GM23338 (cell line): ENCODE measurements around the gene YOD1. TPM values are rescaled to one million over a fixed set of nuclear protein-coding genes. Genes with fewer than 3 reads are reported as not detected.

Experiments used
- ATAC-seq: fragments of 200-7000 bp; cut with Tn5 transposase; 3 replicates; pipeline ENCODE4 v1.9.1; 2020
- DNase-seq: peaks from one replicate; pipeline ENCODE4 v3.0.0-alpha.2; 2015; ENCODE audit warnings: low spot score
- H2AFZ ChIP-seq: fragments of 200-600 bp; sonication (generic); 2 replicates; pipeline ENCODE4 v1.8.0; 2016; ENCODE audit warnings: antibody characterized with exemption, mild to moderate bottlenecking, moderate library complexity
- H3F3A ChIP-seq: fragments of 200-600 bp; sonication (generic); replicated peaks from 2 replicates; pipeline ENCODE4 v1.8.0; 2017; ENCODE audit warnings: antibody characterized with exemption, mixed run types, low read depth
- H3K27ac ChIP-seq: fragments of 200-600 bp; sonication (generic); 2 replicates; pipeline ENCODE4 v1.6.1; 2016; ENCODE audit warnings: low read depth
- H3K27me3 ChIP-seq: fragments of 200-600 bp; sonication (generic); 2 replicates; pipeline ENCODE4 v1.8.0; 2016; ENCODE audit warnings: mild to moderate bottlenecking, mixed run types, moderate library complexity; ENCODE audit not compliant: insufficient read depth
- H3K36me3 ChIP-seq: fragments of 200-600 bp; sonication (generic); 2 replicates; pipeline ENCODE4 v1.8.0; 2016; ENCODE audit warnings: mild to moderate bottlenecking; ENCODE audit not compliant: insufficient read depth
- H3K4me1 ChIP-seq: fragments of 200-600 bp; sonication (generic); 2 replicates; pipeline ENCODE4 v1.8.0; 2016; ENCODE audit warnings: mild to moderate bottlenecking, moderate library complexity; ENCODE audit not compliant: insufficient read depth
- H3K4me2 ChIP-seq: fragments of 200-600 bp; sonication (generic); 2 replicates; pipeline ENCODE4 v1.7.1; 2017; ENCODE audit warnings: mixed run types
- H3K4me3 ChIP-seq: fragments of 200-600 bp; sonication (generic); 2 replicates; pipeline ENCODE4 v1.6.1; 2016; ENCODE audit warnings: mixed run types
- H3K79me2 ChIP-seq: fragments of 200-600 bp; sonication (generic); replicated peaks from 2 replicates; pipeline ENCODE4 v1.8.0; 2017; ENCODE audit warnings: mild to moderate bottlenecking; ENCODE audit not compliant: insufficient read depth
- H3K9me2 ChIP-seq: fragments of 200-600 bp; sonication (generic); 2 replicates; pipeline ENCODE4 v1.8.0; 2017; ENCODE audit not compliant: insufficient read depth
- H4K20me1 ChIP-seq: fragments of 200-600 bp; sonication (generic); replicated peaks from 2 replicates; pipeline ENCODE4 v1.8.0; 2017; ENCODE audit warnings: mild to moderate bottlenecking; ENCODE audit not compliant: insufficient read depth
- H3K27ac Mint-ChIP-seq: 2 replicates; pipeline ENCODE4 v1.8.0; 2020; ENCODE audit warnings: inconsistent platforms, mild to moderate bottlenecking, moderate library complexity, mixed read lengths
- H3K27me3 Mint-ChIP-seq: 3 replicates; pipeline ENCODE4 v1.8.0; 2022; ENCODE audit warnings: low read depth, mild to moderate bottlenecking, moderate library complexity, mixed read lengths, inconsistent platforms; ENCODE audit not compliant: insufficient read depth, poor library complexity
- H3K36me3 Mint-ChIP-seq: 3 replicates; pipeline ENCODE4 v1.8.0; 2021; ENCODE audit warnings: low read depth, mild to moderate bottlenecking, inconsistent platforms, moderate library complexity, mixed read lengths
- H3K4me1 Mint-ChIP-seq: 3 replicates; pipeline ENCODE4 v1.8.0; 2020; ENCODE audit warnings: mild to moderate bottlenecking, inconsistent platforms, mixed read lengths
- H3K4me3 Mint-ChIP-seq: 3 replicates; pipeline ENCODE4 v1.8.0; 2021; ENCODE audit warnings: moderate library complexity, mild to moderate bottlenecking, inconsistent platforms, mixed read lengths
- H3K9me3 Mint-ChIP-seq: 3 replicates; pipeline ENCODE4 v1.8.0; 2020; ENCODE audit warnings: moderate library complexity, mild to moderate bottlenecking, inconsistent platforms, mixed read lengths
- CREB1 ChIP-seq: fragments of 250-450 bp; sonication (Bioruptor Pico); IDR thresholded peaks from 2 replicates; pipeline ENCODE4 v1.5.0; 2020; ENCODE audit warnings: low read depth, mild to moderate bottlenecking, moderate library complexity
- CTCF ChIP-seq, 2 experiments: fragments of 200-600 bp in 1 of 2; sonication (generic) in 1 of 2; conservative IDR thresholded peaks; 2 replicates each; pipeline versions ENCODE4 v1.5.1 to v1.6.1; 2016 to 2017; ENCODE audit warnings: antibody characterized with exemption in 2 of 2, low read depth in 2 of 2, mild to moderate bottlenecking in 2 of 2, moderate library complexity in 1 of 2
- ETS1 ChIP-seq: IDR thresholded peaks from 2 replicates; pipeline ENCODE4 v1.6.1; 2016; ENCODE audit warnings: antibody characterized with exemption
- EZH2 ChIP-seq: fragments of 200-600 bp; sonication (generic); IDR thresholded peaks from one replicate; pipeline ENCODE4 v1.8.0; 2017; ENCODE audit warnings: antibody characterized with exemption, mild to moderate bottlenecking, low read depth; ENCODE audit not compliant: unreplicated experiment
- EZH2phosphoT487 ChIP-seq: fragments of 200-600 bp; sonication (generic); IDR thresholded peaks from one replicate; pipeline ENCODE4 v1.8.1; 2018; ENCODE audit warnings: antibody characterized with exemption; ENCODE audit not compliant: unreplicated experiment
- JUNB ChIP-seq: IDR thresholded peaks from one replicate; pipeline ENCODE4 v1.6.1; 2016; ENCODE audit warnings: antibody characterized with exemption; ENCODE audit not compliant: unreplicated experiment
- NANOG ChIP-seq: IDR thresholded peaks from 2 replicates; pipeline ENCODE4 v1.6.1; 2016; ENCODE audit warnings: antibody characterized with exemption, borderline replicate concordance
- POLR2AphosphoS5 ChIP-seq: IDR thresholded peaks from 2 replicates; pipeline ENCODE4 v1.6.1; 2016; ENCODE audit warnings: antibody characterized with exemption, low read depth
- STAT1 ChIP-seq: IDR thresholded peaks from one replicate; pipeline ENCODE4 v1.6.1; 2016; ENCODE audit warnings: antibody characterized with exemption; ENCODE audit not compliant: unreplicated experiment
- ZNF114 ChIP-seq: fragments of 250-450 bp; sonication (Bioruptor Pico); IDR thresholded peaks from 2 replicates; pipeline ENCODE4 v1.5.0; 2020; ENCODE audit warnings: mild to moderate bottlenecking, moderate library complexity
- ZNF331 ChIP-seq: fragments of 250-450 bp; sonication (Bioruptor Pico); IDR thresholded peaks from 2 replicates; pipeline ENCODE4 v1.5.0; 2020; ENCODE audit warnings: low read depth, mild to moderate bottlenecking, moderate library complexity
- ZNF462 ChIP-seq: fragments of 250-450 bp; sonication (Bioruptor Pico); IDR thresholded peaks from 2 replicates; pipeline ENCODE4 v1.5.0; 2020; ENCODE audit warnings: mild to moderate bottlenecking, moderate library complexity
- polyA plus RNA-seq: library from polyadenylated mRNA; unstranded; fragments of >200 nt; fragmentation: Nextera tagmentation; extraction: Ambion mirVana; gene quantifications from 2 replicates; pipeline ENCODE4 v1.2.1, GENCODE V29; 2016
- total RNA-seq: library from RNA; depleted of rRNA; stranded (reverse); fragments of >200 nt; shearing (Covaris generic); gene quantifications from 2 replicates; pipeline ENCODE4 v1.2.3, GENCODE V29; 2014
- TF ChIP-seq, protein P1 (sequence below): IDR thresholded peaks from one replicate; pipeline ENCODE4 v1.6.1; 2018; ENCODE audit warnings: antibody characterized with exemption; ENCODE audit not compliant: unreplicated experiment

The YOD1 gene
- total and polyA plus RNA-seq, 2 experiments from 2014 or later = 4.6 to 21.9 TPM

DNA sequence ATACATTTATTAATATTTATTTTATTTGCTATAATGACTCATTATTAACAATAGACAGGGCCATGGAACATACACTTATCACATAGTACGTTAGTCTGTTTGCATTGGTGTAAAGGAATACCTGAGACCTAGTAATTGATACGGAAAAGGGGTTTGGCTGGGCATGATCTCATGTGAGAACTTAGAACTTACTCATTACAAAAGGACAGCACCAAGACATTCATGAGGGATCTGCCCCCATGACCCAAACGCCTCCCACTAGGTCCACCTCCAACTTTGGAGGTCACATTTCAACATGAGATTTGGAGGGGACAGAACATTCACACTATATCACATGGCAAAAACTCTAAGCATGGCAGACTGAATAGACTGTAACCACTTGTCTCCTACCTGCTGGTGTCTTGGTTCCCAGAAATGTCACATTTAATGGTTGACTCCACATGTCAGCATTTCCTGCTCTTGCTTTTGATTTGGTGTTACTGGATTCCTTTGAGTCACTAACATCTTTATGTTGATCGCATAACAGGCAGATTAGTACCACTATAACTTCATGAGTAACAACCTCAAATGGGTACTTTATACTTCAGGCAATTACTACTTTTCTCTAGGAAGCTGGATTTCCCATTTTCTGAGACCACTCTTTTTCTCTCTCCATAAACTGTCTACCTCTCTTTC lies 15.0 kb downstream of the YOD1 start (continued):
- TF ChIP-seq EZH2phosphoT487 (no peak), STAT1 (no peak)

GRCh38 chr1:207034998-207035397 lies 16.0 kb downstream of the YOD1 start:
- no peak for DNase-seq
- H3K27ac Mint-ChIP-seq = no peak overlapping the region

More at GRCh38 chr1:207034998-207035397, 16.0 kb downstream of the YOD1 start:
- ATAC-seq = no peak
- Mint-ChIP-seq H3K9me3 (no peaks in the 10 kb centered on the region), H3K27me3 (no peaks in the 10 kb centered on the region), H3K4me1 (peaks cover 41% of the 10 kb centered on the region), H3K4me3 (no peak overlapping the region), H3K36me3 (no peaks in the 10 kb centered on the region)
- Histone ChIP-seq H3K4me2 (no peak overlapping the region), H3K36me3 (no peaks in the 10 kb centered on the region), H3K79me2 (no peaks in the 10 kb centered on the region), H3K9me2 (no peaks in the 10 kb centered on the region), H3K4me3 (no peak overlapping the region), H3K27ac (no peak overlapping the region), H3K27me3 (no peaks in the 10 kb centered on the region), H4K20me1 (no peaks in the 10 kb centered on the region), H3F3A (no peaks in the 10 kb centered on the region), H2AFZ (no peak overlapping the region), H3K4me1 (peaks cover 27% of the 10 kb centered on the region)
- TF ChIP-seq, protein P1, sequence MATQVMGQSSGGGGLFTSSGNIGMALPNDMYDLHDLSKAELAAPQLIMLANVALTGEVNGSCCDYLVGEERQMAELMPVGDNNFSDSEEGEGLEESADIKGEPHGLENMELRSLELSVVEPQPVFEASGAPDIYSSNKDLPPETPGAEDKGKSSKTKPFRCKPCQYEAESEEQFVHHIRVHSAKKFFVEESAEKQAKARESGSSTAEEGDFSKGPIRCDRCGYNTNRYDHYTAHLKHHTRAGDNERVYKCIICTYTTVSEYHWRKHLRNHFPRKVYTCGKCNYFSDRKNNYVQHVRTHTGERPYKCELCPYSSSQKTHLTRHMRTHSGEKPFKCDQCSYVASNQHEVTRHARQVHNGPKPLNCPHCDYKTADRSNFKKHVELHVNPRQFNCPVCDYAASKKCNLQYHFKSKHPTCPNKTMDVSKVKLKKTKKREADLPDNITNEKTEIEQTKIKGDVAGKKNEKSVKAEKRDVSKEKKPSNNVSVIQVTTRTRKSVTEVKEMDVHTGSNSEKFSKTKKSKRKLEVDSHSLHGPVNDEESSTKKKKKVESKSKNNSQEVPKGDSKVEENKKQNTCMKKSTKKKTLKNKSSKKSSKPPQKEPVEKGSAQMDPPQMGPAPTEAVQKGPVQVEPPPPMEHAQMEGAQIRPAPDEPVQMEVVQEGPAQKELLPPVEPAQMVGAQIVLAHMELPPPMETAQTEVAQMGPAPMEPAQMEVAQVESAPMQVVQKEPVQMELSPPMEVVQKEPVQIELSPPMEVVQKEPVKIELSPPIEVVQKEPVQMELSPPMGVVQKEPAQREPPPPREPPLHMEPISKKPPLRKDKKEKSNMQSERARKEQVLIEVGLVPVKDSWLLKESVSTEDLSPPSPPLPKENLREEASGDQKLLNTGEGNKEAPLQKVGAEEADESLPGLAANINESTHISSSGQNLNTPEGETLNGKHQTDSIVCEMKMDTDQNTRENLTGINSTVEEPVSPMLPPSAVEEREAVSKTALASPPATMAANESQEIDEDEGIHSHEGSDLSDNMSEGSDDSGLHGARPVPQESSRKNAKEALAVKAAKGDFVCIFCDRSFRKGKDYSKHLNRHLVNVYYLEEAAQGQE = no peak
- TF ChIP-seq ZNF114 (CRISPR knock-in tag) (no peak), CTCF (conservative IDR thresholded peaks at IDR 0.05; ENCODE audit: low read depth in 2 of 2) (no peak), ZNF331 (CRISPR knock-in tag) (no peak), ZNF462 (CRISPR knock-in tag) (no peak), CREB1 (CRISPR knock-in tag) (no peak), JUNB (no peak), STAT1 (no peak), EZH2 (no peak), NANOG (no peak), POLR2AphosphoS5 (no peak), EZH2phosphoT487 (no peak), ETS1 (no peak)
